ENCODE results near the gene PPM1J. TPM values are rescaled to one million over a fixed set of nuclear protein-coding genes. Genes with fewer than 3 reads are reported as not detected.

PPM1J gene
- 1 to 10 TPM in 1 of 2 experiments, under 1 TPM in 1; 0.74 to 1.0 TPM for total RNA-seq

DNA sequence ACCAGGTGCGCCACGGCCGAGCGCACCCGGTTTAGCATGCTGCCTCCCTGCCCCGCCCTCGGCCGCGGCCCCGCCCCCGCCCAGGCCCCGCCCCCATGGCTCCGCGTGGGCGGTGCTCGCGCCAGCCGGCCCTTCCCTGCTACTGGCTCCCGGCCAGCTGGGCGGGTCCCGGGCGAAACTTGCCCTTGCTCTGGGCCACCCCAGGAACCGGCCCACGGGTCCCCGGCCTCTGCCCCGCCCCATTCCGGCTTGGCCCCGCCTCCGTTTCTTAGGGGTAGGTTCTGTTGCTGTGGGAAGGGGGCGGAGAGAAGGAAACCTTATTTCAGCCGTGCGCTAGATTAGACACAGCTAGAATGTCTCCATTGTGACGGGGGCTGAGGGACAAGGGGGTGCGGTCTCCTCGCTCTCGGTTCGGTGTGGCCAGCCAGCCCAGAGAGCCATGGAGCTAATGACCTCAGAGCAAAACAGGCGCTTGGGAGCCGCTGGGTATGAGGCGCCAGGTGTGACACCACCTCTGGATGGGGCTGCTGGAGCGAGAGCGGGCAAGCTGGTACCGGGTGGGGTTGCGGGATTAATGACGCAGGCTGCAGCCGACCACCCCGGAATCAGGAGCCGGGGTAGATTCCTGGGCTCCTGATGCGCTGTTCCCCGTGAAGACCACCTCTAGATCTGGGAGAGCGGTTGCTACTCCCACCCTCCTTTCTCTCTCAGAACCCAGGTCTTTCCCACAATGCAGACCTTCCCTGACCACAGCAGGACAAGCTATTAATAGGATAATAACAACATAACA lies at the start of gene PPM1J:
Gene PPM1J (minus strand): TSS at position 69 of the 790 bp plus-strand sequence. CDS start 31 bp downstream, at position 38.
- CTCF ChIA-PET, result interaction anchor here (0.6 to 9.9 kb wide), 31 partner anchors 10 to 426 kb away, joined by 3 to 303 read pairs (median 4); partner anchors contain the start of gene LRIG2
- peak; percentile 95 for DNase-seq
- peaks cover 24% of the 10 kb centered on the region for H3K27me3 Mint-ChIP-seq (ENCODE audit: low read depth)
- H3K9me3 Mint-ChIP-seq, result no peaks in the 10 kb centered on the region
- H3K4me1 Mint-ChIP-seq (ENCODE audit: low read depth), result peaks cover 24% of the 10 kb centered on the region
- H3K4me3 Mint-ChIP-seq, result peak within 1 kb of the TSS; percentile 78
- intact Hi-C loops (cut with micrococcal nuclease), result loop anchor here (1.0 to 10.0 kb wide), 12 partner anchors 10 to 1189 kb away; partner anchors contain the start of genes AP4B1, DCLRE1B, LRIG2 and MAGI3
- H3K27ac Mint-ChIP-seq, result no peak within 1 kb of the TSS
- no peaks in the 10 kb centered on the region for H3K36me3 Mint-ChIP-seq (ENCODE audit: low read depth)

DNA sequence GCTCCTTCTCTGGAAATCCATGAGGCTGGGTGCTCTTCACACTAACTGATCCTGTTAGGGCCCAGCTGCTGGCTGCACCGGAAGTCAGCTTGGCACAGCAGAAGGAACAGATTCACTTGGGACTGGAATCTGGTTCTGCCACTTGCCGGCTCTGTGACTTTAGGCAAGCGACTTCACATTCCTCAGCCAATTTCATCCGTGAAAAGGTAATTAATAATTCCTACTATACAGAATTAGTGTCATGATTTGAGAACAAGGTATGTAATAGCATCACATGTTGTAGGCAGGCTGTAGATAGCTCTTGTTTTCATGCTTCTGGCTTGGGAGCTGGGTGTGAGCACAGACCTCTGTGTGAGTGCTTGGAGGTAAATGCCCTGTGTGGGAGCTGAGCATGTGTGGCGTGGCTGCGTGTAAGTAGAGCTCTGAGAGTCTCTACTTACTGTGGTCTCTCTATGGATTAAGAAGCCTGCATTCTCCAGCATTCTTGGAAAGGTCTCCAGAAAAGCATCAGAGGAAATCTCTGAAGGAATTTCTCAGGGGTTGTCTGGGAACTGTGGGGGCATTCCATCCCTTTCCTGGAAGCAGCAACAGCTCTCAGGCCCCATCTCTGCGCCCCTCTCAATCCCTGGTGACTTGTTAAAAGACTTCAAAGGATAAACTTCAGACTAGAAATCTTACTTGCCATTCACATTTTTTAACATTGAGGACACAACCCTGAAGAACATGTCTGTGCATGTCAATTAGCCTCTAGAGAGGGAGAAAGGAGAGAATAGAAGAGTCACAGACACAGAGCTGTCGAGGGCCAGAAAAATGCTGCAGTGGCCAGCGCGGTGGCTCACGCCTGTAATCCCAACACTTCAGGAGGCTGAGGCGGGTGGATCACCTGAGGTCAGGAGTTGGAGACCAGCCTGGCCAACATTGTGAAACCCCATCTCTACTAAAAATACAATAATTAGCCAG lies 47.7 kb upstream of the PPM1J start:
- CTCF ChIA-PET, result interaction anchor here (0.7 to 1.0 kb wide), 3 partner anchors 41 to 55 kb away, joined by 3 read pairs; no protein-coding TSS in a partner anchor
- DNase-seq, result no peak
- Mint-ChIP-seq H3K4me1 (ENCODE audit: low read depth) (peaks cover 4% of the 10 kb centered on the region), H3K27ac (no peak overlapping the region), H3K9me3 (no peaks in the 10 kb centered on the region), H3K27me3 (ENCODE audit: low read depth) (peaks cover 29% of the 10 kb centered on the region), H3K4me3 (no peak overlapping the region), H3K36me3 (ENCODE audit: low read depth) (no peaks in the 10 kb centered on the region)
- intact Hi-C loops (cut with micrococcal nuclease), result no loop called here

DNA sequence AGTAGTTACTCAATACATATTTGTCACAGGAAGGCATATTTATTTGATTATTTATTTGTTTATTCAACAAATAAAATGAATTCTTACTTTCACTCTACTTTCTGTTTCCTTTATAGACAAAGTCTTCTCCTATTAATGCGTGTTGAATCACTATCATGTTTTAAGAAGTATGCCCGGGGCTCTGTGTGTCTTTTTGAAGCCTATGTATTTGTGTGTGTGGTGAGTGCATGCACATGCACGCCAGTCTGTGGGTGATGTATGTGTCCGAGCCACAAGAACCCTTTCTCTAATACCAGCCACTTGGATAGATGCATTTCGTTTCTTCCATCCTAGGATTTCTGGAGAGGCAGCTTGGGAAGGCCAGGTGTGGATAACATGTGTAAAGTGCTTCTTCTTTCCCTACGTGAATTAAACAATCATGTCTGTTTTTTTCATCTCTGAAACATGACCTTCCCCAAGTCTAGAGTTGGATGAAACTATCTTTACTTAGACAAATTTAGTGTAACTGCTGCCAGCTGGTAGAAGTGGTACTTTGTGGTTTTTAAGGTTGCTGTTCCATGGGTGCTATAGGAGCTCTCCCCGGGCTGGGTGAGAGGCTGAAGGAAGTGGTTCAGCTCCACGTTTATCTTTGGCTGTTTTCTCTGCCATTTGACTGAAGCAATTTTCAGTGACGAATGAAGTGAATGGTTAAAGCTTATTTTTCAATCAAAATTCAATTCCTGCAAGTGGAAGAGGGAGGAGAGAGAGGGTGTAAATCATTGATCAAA lies 46.8 kb upstream of the PPM1J start:
- DNase-seq, result no peak
- H3K36me3 Mint-ChIP-seq (ENCODE audit: low read depth), result no peaks in the 10 kb centered on the region
- H3K27ac Mint-ChIP-seq, result no peak overlapping the region
- H3K4me3 Mint-ChIP-seq, result no peak overlapping the region
- intact Hi-C loops (cut with micrococcal nuclease), result no loop called here
- CTCF ChIA-PET, result interaction anchor here (0.7 to 1.0 kb wide), 3 partner anchors 42 to 54 kb away, joined by 3 read pairs; no protein-coding TSS in a partner anchor
- peaks cover 29% of the 10 kb centered on the region for H3K27me3 Mint-ChIP-seq (ENCODE audit: low read depth)
- H3K9me3 Mint-ChIP-seq, result no peaks in the 10 kb centered on the region
- H3K4me1 Mint-ChIP-seq (ENCODE audit: low read depth), result peaks cover 4% of the 10 kb centered on the region

DNA sequence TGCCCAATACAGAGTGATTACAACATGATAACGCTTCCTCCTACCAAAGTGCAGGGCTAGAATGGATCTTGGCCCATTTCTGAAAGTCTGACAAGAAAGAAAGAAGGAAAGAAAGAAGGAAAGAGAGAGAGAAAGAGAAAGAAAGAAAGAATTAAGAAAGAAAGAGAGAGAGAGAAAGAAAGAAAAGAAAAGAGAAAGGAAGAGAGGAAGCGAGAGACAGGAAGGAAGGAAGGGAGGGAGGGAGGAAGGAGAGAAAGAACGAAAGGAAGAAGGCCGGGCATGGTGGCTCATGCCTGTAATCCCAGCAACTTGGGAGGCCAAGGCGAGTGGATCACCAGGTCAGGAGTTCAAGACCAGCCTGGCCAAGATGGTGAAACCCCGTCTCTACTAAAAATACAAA lies 44.1 kb upstream of the PPM1J start:
- intact Hi-C loops (cut with micrococcal nuclease), result no loop called here
- H3K27ac Mint-ChIP-seq, result no peak overlapping the region

GRCh38 chr1:112754116-112754628 lies 39.0 kb upstream of the PPM1J start:
- no peak overlapping the region for H3K27ac Mint-ChIP-seq
- no peak for DNase-seq
- CTCF ChIA-PET, result interaction anchor here (0.6 to 1.1 kb wide), 4 partner anchors 23 to 395 kb away, joined by 3 to 4 read pairs (median 4); a partner anchor contains a TSS

More for the DNA sequence above, 44.1 kb upstream of the PPM1J start:
- CTCF ChIA-PET, result interaction anchor here (1.2 kb wide), 1 partner anchor 34 kb away, joined by 3 read pairs; no protein-coding TSS in a partner anchor
- no peaks in the 10 kb centered on the region for H3K36me3 Mint-ChIP-seq (ENCODE audit: low read depth)
- no peak overlapping the region for H3K4me3 Mint-ChIP-seq
- peaks cover 4% of the 10 kb centered on the region for H3K9me3 Mint-ChIP-seq
- peaks cover 24% of the 10 kb centered on the region for H3K27me3 Mint-ChIP-seq (ENCODE audit: low read depth)
- no peak for DNase-seq
- peaks cover 4% of the 10 kb centered on the region for H3K4me1 Mint-ChIP-seq (ENCODE audit: low read depth)

GRCh38 chr1:112748396-112748795 lies 33.3 kb upstream of the PPM1J start:
- CTCF ChIA-PET, result interaction anchor here (1.1 to 6.7 kb wide), 3 partner anchors 18 to 56 kb away, joined by 3 to 69 read pairs (median 5); partner anchors contain the start of gene PPM1J
- Mint-ChIP-seq H3K27me3 (ENCODE audit: low read depth) (peaks cover 49% of the 10 kb centered on the region), H3K9me3 (no peaks in the 10 kb centered on the region)

More at GRCh38 chr1:112754116-112754628, 39.0 kb upstream of the PPM1J start:
- Mint-ChIP-seq H3K36me3 (ENCODE audit: low read depth) (no peaks in the 10 kb centered on the region), H3K27me3 (ENCODE audit: low read depth) (peaks cover 26% of the 10 kb centered on the region), H3K4me3 (no peak overlapping the region), H3K9me3 (peaks cover 5% of the 10 kb centered on the region), H3K4me1 (ENCODE audit: low read depth) (no peaks in the 10 kb centered on the region)
- intact Hi-C loops (cut with micrococcal nuclease), result no loop called here

GRCh38 chr1:112744009-112744578 lies 29.0 kb upstream of the PPM1J start:
- intact Hi-C loops (cut with micrococcal nuclease), result no loop called here
- no peak for DNase-seq
- no peak overlapping the region for H3K4me3 Mint-ChIP-seq
- CTCF ChIA-PET, result interaction anchor here (6.7 kb wide), 1 partner anchor 26 kb away, joined by 69 read pairs; the partner anchor contains the start of gene PPM1J
- peaks cover 73% of the 10 kb centered on the region for H3K27me3 Mint-ChIP-seq (ENCODE audit: low read depth)
- H3K9me3 Mint-ChIP-seq, result peaks cover 1% of the 10 kb centered on the region
- no peak overlapping the region for H3K27ac Mint-ChIP-seq
- H3K36me3 Mint-ChIP-seq (ENCODE audit: low read depth), result no peaks in the 10 kb centered on the region
- H3K4me1 Mint-ChIP-seq (ENCODE audit: low read depth), result peaks cover 7% of the 10 kb centered on the region

More at GRCh38 chr1:112748396-112748795, 33.3 kb upstream of the PPM1J start:
- no peak for DNase-seq
- no peaks in the 10 kb centered on the region for H3K36me3 Mint-ChIP-seq (ENCODE audit: low read depth)
- no peak overlapping the region for H3K4me3 Mint-ChIP-seq
- H3K4me1 Mint-ChIP-seq (ENCODE audit: low read depth), result peaks cover 5% of the 10 kb centered on the region
- no peak overlapping the region for H3K27ac Mint-ChIP-seq
- intact Hi-C loops (cut with micrococcal nuclease), result no loop called here

DNA sequence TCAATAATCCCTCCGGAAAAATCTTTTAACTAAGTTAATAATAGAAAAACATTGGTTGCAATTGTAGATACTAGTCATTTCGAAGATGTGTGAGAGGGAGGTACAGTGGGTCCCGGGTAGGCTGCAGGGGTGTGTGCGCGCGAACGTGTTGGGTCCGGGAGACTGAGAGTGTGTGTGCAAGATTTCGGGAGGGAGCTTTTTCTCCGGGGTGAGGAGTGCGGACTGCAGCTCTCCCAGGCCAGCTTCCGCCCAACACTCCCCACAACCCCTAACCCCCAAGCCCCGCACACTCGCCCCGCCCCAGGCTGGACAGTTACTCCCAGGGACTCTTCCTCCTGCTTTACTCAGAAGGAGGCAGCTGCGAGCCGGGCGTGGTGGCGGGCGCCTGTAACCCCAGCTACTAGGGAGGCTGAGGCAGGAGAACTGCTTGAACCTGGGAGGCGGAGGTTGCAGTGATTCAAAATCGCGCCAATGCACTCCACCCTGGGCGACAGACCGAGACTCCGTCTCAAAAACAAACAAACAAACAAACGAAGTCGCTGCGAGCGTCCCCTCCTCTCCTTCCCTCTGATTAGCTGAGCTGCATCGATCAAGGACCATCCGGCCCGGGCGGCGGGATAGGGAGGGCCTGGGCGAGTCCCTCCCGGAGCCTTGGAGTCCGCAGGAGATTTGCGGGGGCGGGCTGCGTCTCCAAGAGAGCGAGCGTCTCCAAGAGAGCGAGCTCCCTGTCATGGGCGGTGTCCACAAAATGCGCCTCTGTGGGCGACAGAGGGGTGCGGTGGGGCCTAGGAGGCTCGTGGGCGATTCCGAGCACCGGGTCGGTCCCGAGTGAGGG lies 28.3 kb upstream of the PPM1J start:
- Mint-ChIP-seq H3K27ac (no peak overlapping the region), H3K36me3 (ENCODE audit: low read depth) (no peaks in the 10 kb centered on the region), H3K4me1 (ENCODE audit: low read depth) (peaks cover 7% of the 10 kb centered on the region), H3K9me3 (peaks cover 1% of the 10 kb centered on the region), H3K27me3 (ENCODE audit: low read depth) (peaks cover 75% of the 10 kb centered on the region), H3K4me3 (peak overlapping the region; percentile 28)
- DNase-seq, result peak; percentile 18
- intact Hi-C loops (cut with micrococcal nuclease), result no loop called here
- CTCF ChIA-PET, result interaction anchor here (6.7 kb wide), 1 partner anchor 26 kb away, joined by 69 read pairs; the partner anchor contains the start of gene PPM1J

DNA sequence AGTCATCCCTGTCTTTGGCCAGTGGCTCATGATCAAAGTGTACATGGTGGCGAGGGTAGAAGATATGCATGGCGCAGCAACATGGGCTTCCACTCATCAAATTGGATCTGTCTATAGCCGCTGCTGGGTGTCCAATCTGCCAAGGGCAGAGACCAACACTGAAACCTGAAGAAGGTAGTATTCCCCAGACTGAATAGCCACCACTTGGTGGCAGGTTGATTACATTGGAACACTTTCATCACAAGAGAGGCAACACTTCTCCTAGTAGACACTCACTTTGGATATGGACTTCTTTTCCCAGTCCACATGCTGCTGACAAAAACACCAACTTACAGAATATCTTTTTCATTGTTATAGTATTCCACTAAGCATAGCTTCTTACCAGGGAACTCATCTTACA lies 22.4 kb upstream of the PPM1J start:
- DNase-seq, result no peak

DNA sequence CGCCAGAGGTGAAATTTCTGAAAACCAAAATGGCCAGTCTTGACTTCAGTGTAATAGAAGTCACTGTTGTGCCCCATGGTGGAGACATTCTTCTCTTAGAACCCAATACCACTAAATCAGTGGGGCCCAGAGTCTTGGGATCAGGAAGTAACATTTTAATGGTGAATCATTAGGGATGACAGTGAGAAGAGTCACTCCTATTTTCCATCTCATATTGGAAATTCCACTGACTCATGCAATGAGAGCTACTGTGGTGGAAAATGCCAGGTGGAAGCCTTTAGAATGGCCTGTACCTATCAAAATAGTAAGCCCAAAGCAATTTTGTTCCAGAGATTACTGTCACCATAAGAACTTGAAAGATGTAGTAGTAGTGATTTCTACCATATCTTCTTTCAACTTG lies 20.6 kb upstream of the PPM1J start:
- intact Hi-C loops (cut with micrococcal nuclease), result loop anchor here (5.0 kb wide), 1 partner anchor 1197 kb away; no protein-coding TSS in a partner anchor
- H3K4me3 Mint-ChIP-seq, result no peak overlapping the region
- no peak overlapping the region for H3K27ac Mint-ChIP-seq
- H3K4me1 Mint-ChIP-seq (ENCODE audit: low read depth), result peaks cover 24% of the 10 kb centered on the region
- DNase-seq, result peak; percentile 46
- CTCF ChIA-PET, result interaction anchor here (0.6 to 4.0 kb wide), 2 partner anchors 16 to 148 kb away, joined by 3 to 25 read pairs; a partner anchor contains a TSS
- no peaks in the 10 kb centered on the region for H3K9me3 Mint-ChIP-seq
- H3K36me3 Mint-ChIP-seq (ENCODE audit: low read depth), result no peaks in the 10 kb centered on the region
- H3K27me3 Mint-ChIP-seq (ENCODE audit: low read depth), result peaks cover 19% of the 10 kb centered on the region

More for the DNA sequence above, 22.4 kb upstream of the PPM1J start:
- no peaks in the 10 kb centered on the region for H3K36me3 Mint-ChIP-seq (ENCODE audit: low read depth)
- intact Hi-C loops (cut with micrococcal nuclease), result loop anchor here (5.0 kb wide), 1 partner anchor 1195 kb away; no protein-coding TSS in a partner anchor
- H3K27me3 Mint-ChIP-seq (ENCODE audit: low read depth), result peaks cover 33% of the 10 kb centered on the region
- CTCF ChIA-PET, result interaction anchor here (1.0 kb wide), 1 partner anchor 21 kb away, joined by 4 read pairs; no protein-coding TSS in a partner anchor
- no peak overlapping the region for H3K27ac Mint-ChIP-seq
- H3K9me3 Mint-ChIP-seq, result no peaks in the 10 kb centered on the region
- H3K4me3 Mint-ChIP-seq, result no peak overlapping the region
- peaks cover 24% of the 10 kb centered on the region for H3K4me1 Mint-ChIP-seq (ENCODE audit: low read depth)
